B cell (primary cell): ENCODE data around the gene IMMP2L.

Experiments
- CTCF ChIP-seq: fragments of 200-600 bp; IDR thresholded peaks from one replicate; pipeline ENCODE4 v1.8.0; 2022; ENCODE audit warnings: antibody characterized with exemption, mild to moderate bottlenecking
- EZH2 ChIP-seq: IDR thresholded peaks from 2 replicates; pipeline ENCODE4 v1.6.1; 2012; ENCODE audit warnings: borderline replicate concordance, low read depth, mild to moderate bottlenecking, moderate library complexity, low read length; ENCODE audit not compliant: insufficient read depth, poor library complexity, severe bottlenecking

- TF ChIP-seq CTCF (no peak), EZH2 (no peak)
These were observed 532.6 kb downstream of the IMMP2L start for GRCh38 chr7:111029574-111030251.
